ENCODE measurements around the gene WAPL. TPM values are rescaled to one million over a fixed set of nuclear protein-coding genes. Genes with fewer than 3 reads are reported as not detected.
A peak's percentile ranks its signal among the peaks of the same experiment; 100 is the strongest.

The WAPL gene
- polyA plus RNA-seq, 4 donors: 37.6 to 54.2 (median 48.3) TPM

DNA sequence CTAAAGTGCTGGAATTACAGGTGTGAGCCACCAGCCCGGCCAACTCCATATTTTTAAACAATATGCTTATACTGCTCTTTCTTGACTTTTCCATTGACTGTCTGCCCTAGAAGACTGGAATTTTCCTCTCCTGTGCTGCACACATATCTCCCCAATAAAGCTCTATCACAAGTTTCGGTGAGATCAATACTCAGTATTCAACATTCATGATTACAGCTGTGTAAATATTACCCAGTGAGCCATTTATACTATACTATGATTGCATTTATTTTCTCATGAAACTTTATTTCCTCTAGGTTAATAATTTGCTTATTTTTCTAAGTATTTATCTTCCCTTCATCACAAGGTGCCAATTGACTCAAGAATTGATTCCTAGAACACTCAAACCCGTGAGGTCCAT, 106.5 kb downstream of the WAPL start:
- DNase-seq (ENCODE audit: low read depth in 4 of 4, low spot score in 3 of 4): no peak

DNA sequence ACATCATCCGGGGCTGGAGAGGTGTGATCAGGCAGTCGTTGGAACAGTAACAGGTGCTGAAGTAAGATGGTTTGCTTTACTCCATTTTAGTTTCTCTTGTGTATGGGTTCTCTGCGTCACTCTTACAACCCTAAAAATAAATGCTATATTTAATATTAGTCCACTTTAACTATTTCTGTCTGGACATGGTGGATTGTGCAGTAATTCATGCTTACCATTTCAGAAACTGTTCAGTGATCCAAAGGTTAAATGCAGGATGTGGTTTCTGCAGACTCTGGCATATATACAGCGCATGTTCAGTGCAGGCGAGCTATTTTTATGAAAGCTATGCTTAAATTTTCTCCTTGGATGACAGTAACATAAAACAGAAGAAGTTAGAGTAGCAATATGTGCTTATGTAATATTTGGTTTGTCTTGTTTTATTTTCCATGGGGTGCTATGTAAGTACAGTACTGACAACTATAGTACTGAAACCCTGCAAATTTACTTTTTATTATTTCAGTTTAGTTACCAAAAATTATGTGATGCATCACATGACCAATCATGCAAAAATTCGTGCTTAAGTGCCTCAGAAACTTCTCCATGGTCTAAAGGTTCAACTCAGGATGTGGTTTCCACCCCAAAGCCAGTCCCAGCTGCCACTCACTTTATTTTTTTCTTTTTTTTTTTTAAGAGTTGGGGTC, 108.4 kb downstream of the WAPL start:
- no peak for DNase-seq (ENCODE audit: low read depth in 4 of 4, low spot score in 3 of 4)

DNA sequence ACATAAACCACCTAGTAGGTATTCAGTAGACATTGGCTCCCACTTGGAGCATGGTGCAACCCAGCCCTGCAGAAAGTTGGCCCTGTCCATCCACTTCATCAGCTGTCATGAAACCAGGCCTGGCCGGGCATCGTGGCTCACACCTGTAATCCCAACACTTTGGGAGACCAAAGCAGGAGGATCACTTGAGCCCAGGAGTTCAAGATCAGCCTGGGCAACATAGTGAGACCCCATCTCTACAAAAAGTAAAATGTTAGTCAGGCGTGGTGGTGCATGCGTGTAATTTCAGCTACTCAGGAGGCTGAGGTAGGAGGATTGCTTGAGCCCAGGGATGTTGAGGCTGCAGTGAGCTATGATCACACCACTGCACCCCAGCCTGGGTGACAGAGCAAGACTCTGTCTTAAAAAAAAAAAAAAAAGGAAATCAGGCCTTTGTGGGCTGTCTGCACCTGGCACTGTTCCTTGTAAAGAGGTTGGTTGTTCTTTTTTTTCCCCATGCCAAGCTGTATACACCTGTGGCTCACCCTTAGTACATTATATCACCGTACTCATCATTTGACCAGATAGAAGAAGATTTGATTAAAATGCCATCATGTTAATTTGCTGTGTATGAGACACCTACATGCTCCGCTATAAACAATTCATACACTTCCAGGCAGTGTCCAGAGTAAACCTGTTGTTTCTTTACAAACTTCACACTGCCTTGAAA, 109.6 kb downstream of the WAPL start:
- no peak for DNase-seq (ENCODE audit: low read depth in 4 of 4, low spot score in 3 of 4)

DNA sequence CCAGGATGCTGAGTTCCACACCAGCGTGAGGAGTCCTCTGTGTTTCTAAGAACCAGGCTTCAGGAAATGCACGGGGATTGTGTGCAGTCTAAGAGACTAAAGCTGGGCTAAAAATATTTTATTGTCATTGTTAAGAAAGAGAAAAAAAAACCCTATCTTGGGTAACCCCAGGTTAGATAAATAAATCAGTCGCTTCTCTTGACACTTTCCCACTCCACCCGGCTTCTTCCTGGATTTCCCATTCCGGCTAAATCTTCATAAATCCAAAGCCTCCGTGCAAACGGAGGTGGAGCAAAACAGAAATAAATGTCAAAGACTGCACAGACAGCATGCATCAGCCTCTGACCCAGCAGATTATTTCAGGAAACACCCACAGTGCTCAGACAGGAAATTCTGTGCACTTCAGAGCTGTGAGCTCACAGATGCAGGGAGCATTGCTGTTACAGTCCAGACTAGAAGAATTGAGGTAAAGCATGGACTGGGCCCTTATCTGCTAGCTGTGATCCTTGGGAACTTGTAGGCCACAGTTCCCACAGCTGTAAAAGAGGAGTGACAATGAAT, 110.2 kb downstream of the WAPL start:
- DNase-seq (ENCODE audit: low read depth in 4 of 4, low spot score in 3 of 4): no peak

DNA sequence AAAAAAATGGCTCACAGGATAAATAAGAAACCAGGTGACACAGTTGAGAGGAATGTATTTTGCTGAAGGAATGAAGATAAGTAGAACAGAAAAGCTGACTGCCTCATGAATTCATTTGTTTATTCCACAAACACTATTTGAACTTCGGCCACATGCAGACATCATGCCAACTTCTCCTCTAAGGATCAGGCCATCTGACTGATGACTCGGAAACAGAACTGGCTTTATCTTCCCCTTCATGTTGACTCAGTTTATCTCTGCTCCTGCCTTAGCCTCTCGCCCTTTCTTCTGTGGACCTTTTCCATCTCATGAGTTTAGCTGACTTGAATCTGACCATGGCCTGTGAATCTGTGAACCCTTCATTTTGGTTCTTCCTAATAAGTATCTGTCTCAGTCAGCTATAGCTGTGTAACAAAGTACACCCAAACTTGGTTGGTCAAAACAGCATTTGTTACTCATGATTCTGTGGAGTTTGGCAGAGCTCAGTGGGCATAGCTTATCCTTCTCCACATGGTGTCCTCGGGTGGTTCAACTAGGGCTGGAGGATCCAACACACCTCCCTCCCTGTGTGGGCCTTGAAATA, 111.0 kb downstream of the WAPL start:
- DNase-seq (ENCODE audit: low read depth in 4 of 4, low spot score in 3 of 4): no peak

DNA sequence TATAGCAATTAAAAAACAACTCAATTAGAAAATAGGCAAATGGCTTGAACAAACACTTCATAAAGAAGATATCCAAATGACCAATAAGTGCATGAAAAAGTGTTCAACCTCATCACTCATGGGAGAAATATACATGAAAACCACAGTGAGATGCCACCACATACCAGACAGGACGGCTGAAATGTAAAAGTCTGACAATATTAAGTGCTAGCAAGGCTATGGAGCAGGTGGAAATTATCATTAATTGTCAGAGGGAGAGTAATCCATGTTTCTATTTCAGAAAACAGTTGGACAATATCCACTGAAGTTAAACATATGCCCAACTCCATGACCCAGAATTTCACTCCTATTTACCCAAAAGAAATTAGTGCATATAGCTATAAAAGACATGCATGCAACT, 112.4 kb downstream of the WAPL start:
- no peak for DNase-seq (ENCODE audit: low read depth in 4 of 4, low spot score in 3 of 4)

DNA sequence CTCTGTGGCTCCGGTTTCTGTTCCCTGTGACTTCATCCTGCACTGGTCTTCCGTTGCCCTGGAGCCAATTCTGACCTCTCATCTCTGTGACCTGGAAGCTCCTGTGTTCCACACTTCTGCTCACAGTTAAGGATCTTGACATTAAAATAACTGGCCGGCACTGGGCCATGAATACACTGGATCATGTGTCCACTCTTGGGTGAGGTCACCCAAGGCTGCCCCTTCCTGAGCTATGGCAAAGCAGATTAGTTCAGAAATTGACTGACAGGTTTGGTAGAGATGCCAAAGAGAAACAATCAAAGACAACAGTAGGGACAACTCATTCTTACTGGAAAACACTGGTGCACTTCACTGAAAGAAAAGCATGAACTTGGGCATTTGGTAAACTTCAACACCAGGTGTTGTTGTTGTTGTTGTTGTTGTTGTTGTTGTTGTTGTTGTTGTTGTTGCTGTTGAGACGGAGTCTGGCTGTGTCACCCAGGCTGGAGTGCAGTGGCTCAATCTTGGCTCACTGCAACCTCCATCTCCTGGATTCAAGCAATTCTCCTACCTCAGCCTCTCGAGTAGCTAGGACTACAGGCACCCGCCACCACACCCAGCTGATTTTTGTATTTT, 118.3 kb downstream of the WAPL start:
- DNase-seq (ENCODE audit: low read depth in 4 of 4, low spot score in 3 of 4): no peak

DNA sequence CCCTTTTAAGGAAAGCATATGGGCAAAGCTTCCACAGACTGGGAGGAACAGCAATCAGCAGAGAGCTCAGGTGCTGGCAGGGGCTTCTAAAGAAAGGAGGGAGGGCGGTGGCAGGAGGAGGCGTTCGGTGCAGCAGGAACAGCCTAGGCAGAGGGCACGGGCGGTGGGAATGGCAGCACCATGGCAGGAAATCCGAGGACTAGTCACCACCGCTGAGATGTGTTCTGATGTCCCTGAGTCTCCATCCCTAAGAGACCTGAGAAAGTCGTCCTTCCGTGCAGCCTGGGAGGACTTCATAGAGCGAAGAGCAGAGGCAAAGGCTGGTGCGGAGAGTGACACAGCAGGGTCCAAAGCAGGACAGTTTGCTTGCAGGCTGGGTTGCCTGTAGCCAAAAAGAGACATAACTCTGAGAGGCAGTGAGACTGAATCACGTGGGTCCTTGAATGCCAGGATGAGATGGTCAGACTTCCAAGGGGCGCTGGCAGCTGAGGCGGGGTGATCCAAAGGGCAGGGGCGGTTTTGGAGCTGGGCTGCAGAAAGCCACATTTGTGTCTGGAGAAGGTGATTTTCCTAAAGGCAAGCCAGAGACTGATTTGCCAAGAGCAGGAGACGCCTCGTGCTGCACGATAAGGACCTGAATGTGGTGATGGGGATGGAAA, 119.2 kb downstream of the WAPL start:
- no peak for DNase-seq (ENCODE audit: low read depth in 4 of 4, low spot score in 3 of 4)

DNA sequence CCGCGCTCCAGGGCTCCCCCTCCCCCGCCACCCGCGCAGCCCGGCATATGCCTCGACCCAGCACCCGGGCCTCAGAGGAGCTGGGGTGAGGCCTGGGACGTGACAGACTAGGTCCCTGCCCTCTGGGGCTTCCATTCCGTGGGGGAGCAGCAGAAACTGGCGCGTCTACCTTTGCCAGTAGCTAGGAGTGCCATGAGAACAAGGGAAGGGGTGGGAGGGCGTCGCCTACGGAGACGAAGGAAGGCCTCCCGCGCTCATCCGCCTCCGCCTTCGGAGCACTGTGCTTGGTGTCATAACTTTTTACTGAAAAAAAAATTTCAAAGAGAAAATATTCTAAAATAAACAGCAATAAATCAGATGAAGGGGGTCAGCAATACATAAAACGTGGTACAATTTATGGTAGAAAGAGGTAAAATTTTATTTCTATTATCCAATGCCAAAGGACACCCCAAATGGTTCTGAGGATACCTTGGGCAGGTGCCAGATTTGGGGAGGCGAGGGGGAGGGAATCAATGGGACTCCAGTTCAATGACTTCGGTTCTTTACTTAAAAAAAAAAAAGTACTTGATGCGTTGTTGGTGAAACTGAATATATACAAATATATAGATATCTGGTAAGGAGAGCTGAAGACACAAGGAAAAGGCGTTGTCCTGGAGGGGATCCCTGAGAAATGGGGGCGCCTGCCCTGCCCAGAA, 119.9 kb downstream of the WAPL start:
- no peak for DNase-seq (ENCODE audit: low read depth in 4 of 4, low spot score in 3 of 4)

DNA sequence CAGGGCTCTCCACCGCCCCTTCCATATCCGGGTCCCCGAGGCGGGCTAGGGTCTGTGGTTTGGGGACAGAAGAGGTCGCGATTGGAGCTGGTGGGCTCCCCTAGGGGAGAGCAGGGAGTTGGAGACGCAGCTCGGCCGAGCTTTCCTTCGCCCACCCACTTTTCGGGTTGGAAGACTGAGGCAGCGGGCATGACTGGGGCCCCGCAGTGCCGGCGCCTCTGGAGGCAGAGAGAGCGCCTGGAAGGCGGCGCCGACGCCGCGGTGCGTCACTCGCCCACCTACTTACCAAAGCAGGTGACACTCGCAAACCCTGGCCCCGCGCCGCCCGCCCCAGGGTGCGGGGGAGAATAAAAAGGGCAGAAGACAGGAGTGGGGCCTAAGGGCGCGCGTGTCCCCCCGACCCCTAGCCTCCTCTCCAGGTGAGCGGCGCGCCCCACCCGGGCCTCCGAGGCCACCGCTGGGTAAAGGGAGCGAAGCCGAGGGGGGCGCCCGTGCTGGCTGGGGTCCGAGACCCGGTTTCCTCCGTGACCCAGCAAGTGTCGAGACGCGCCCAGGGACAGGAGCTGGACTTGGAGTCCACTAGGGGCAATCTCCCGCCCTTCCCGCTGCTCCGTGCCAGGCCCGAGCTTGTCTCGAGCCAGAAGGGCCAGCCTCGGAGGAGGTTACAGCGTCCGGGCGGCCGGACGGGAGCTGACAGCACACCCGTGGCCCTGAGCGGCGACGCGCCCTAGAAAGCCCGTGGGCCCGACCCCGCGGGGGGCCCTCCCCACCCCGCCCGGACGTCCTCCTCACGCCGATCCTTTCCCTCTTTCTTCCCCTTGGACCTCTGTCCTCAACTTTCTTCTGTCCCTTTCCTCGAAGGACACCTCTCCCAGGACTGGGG, 120.6 kb downstream of the WAPL start:
- DNase-seq (ENCODE audit: low read depth in 4 of 4, low spot score in 3 of 4): no peak

DNA sequence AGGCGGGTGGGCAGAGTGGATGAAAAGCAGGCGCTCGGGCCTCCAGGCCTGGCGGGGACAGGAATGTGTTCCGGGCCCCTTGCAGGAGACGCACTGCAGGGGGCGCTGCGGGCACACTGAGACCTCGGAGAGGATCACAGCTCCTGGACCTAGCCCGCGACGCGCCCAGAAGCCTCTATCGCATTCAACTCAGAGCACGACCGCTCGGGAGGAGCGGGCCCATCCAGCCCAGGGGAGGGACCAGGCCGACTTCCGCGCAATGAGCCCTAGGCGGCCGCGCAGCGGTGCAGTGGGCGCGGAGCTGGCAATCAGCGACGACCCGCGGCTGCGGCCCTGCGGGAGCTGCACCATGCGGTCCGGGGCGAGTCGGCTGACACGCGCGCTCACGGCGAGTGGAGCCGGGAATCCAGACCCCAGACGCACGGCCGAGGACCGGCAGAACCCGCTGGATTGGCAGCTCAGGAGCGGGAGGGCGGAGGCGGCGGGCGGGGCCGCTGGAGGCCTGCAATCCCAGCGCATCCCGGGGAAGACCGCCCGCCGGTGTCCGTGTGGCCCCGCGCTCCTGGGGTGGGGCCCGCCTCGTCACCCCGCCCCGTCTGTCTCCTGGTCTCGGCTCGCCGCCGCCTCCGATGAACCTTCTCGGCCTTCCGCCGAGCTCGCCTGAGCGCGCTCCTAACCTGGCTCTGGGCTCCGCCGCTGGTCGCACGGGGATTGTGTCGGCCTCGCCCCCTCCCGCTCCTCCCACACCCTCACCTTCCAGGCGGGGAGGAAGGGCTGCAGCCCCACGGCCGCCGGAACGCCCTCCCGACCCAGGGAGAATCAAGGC, 121.5 kb downstream of the WAPL start:
- DNase-seq (ENCODE audit: low read depth in 4 of 4, low spot score in 3 of 4): peak; percentile 81 to 88 (median 83)

DNA sequence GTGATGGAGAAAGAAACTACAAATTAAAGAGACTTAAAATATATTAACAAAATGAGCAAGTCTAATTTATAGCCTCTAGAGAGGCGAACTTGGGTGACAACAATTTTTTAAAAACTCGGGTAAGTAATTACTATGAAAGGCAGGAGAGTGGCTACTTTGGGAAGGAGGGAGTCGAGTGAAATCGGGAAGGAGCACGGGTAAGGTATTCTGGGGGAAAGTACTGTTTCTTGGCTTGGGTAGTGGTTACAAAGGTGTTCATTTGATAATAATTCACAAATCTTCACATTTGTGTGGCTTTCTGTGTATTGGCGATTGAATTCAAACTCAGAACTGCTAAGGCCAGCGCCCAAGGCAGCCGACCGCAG, 122.1 kb downstream of the WAPL start:
- DNase-seq (ENCODE audit: low read depth in 4 of 4, low spot score in 3 of 4): no peak

DNA sequence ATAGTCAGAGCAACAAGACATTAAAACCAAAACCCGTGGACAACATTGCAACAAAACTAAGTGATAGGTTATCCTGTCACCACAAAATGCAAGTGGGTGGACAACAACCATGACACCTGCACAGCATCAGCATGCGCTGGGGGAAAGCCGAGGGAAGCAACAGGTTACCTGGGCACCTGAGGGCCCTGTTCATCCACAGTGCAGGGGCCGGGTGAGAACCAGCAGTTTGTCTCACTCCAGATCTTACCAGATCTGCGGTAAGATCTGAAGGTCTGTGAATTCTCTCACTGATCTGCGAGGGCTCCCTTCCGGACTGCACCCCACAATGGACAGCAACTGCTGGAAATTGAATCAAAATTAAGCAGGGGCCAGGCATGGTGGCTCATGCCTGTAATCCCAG, 124.5 kb downstream of the WAPL start:
- no peak for DNase-seq (ENCODE audit: low read depth in 4 of 4, low spot score in 3 of 4)

DNA sequence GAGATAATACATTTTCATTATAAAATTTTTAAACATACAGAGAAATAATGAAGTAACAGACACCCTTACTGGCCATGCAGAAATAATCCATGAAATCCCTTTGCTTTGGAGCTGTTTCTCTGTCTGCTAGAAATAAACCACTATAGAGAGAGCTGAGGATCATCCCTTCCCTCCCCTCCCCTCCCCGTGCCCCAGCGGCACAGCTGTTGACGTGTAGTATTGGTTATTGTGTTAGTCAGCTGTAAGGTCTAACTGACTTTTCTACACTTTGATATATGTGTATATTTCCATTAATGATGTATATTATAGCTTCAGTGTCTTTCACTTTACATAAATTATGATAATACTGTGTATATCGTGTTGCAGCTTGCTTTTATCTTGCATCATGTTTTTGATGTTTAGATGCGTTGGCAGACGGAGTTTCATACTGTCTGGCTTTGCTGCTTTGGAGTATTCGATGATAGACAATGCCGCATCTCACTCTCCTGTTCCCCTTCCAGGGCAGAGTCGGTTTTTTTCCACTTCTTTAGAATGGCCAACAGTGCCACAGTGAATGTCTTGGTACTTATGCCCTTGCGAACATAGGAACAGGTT, 127.6 kb downstream of the WAPL start:
- no peak for DNase-seq (ENCODE audit: low read depth in 4 of 4, low spot score in 3 of 4)

DNA sequence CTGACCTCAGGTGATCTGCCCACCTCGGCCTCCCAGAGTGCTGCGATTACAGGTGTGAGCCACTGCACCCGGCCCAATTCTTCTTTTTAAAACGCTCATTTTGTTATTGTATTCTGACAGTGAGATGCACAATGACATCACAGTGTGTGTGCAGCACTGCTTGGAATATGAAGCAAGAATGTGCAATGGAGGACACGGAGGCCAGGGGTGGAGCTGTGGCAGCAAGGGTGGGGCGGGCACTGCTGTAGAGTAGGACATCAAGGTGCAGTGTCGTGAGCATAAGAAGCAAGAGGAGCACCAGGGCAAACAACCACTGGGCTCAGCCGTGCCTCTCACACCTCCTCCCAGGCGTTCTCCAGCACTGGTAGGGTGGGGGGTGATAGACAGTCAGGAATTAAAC, 128.2 kb downstream of the WAPL start:
- no peak for DNase-seq (ENCODE audit: low read depth in 4 of 4, low spot score in 3 of 4)

DNA sequence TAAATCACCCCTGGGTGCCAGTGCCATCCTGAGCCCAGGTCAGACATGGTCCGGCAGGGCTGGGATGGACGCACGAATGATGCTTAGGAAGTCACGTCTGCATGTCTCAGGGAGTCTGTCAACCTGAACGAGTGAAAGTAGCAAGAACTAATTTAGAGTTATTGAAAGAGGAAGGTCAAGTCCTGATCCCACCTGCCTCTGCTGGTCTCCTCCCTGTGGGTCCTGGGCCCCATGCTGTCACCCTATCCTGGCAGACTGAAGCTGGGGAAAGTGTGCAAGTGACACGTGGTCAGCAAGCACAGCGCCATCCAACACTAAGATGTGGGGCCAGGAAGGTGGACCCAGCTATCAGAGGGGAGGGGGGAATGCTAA, 128.9 kb downstream of the WAPL start:
- DNase-seq (ENCODE audit: low read depth in 4 of 4, low spot score in 3 of 4): no peak

DNA sequence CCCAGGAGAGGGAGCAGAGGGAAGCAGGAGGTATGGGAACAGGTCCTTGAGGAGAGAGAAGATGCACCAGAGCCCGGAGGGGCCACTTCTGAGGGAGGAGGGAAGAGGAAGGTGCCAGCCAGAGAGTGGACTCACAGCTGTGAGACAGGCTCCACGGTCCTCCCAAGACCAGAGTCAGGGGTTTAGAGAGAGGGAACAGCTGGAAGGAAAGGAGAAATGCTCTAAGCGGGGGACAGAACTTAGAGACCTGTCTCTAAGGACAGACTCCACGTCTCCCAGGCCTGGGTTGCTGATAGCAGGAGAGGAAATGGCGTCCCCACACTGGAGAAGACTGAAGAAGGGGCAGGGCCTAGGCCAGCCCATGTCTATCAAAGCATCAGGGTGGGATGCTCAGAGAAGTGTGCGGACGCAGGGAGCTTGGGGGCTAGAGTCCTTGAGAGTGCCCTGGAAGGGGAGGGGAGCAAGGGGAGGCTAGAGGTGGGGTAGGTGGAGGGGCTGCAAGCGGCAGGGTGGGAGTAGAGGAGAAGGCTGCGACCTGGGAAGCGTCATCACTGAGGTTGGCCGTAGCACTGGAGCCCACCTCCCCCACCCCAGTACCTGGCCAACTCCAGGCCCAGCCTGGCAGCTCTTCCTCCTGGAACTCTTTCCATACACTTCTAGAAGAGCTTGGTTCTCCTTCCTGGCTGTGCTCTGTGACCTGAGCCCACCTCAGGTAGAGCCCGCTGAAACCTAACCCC, 129.4 kb downstream of the WAPL start:
- DNase-seq (ENCODE audit: low read depth in 4 of 4, low spot score in 3 of 4): no peak

All from left renal pelvis (tissue), 4 donors.